Renal pelvis (tissue), 4 donors: ENCODE measurements around the gene HYAL3. TPM values are rescaled to one million over a fixed set of nuclear protein-coding genes. Genes with fewer than 3 reads are reported as not detected.

Experiments
- DNase-seq: peaks from one replicate; pipeline ENCODE4 v3.0.0-alpha.2; 2013
- polyA plus RNA-seq, 3 donors: library from polyadenylated mRNA; unstranded; fragments of 120-200 nt; gene quantifications; one replicate each; pipeline ENCODE4 v1.2.1, GENCODE V29; 2013; ENCODE audit not compliant: insufficient read length in 3 of 3

The HYAL3 gene
- polyA plus RNA-seq, 3 donors = 3.9 to 5.7 (median 4.0) TPM

- no peak for DNase-seq
These were observed 34.6 kb upstream of the HYAL3 start for GRCh38 chr3:50333744-50334328.

GRCh38 chr3:50331364-50331907, 32.2 kb upstream of the HYAL3 start:
- no peak for DNase-seq

- DNase-seq = no peak
These were observed 31.1 kb upstream of the HYAL3 start for GRCh38 chr3:50330330-50330729.

- peak; percentile 98 for DNase-seq
These were observed 28.9 kb upstream of the HYAL3 start, which contains the start of gene TUSC2 for GRCh38 chr3:50327943-50328691. TSS of gene TUSC2 (minus strand) at chr3:50328223. CDS start at chr3:50328099, 124 bp downstream.

GRCh38 chr3:50327129-50327528, 27.9 kb upstream of the HYAL3 start:
- no peak for DNase-seq

- no peak for DNase-seq
These were observed 27.0 kb upstream of the HYAL3 start for GRCh38 chr3:50326182-50326541.

GRCh38 chr3:50325497-50326181, 26.4 kb upstream of the HYAL3 start:
- no peak for DNase-seq

GRCh38 chr3:50325113-50325480, 25.9 kb upstream of the HYAL3 start:
- DNase-seq = no peak

- no peak for DNase-seq
These were observed 25.3 kb upstream of the HYAL3 start for GRCh38 chr3:50324351-50325112.

GRCh38 chr3:50323614-50324199, 24.5 kb upstream of the HYAL3 start:
- no peak for DNase-seq

- DNase-seq = no peak
These were observed 23.9 kb upstream of the HYAL3 start for GRCh38 chr3:50323092-50323600.

- DNase-seq = no peak
These were observed 23.3 kb upstream of the HYAL3 start, which contains the start of gene HYAL2 for GRCh38 chr3:50322386-50323091. TSS of gene HYAL2 (minus strand) at chr3:50322745. CDS start at chr3:50320489, 2,256 bp downstream.

GRCh38 chr3:50322115-50322385, 22.8 kb upstream of the HYAL3 start:
- DNase-seq = no peak

GRCh38 chr3:50321336-50322114, 22.3 kb upstream of the HYAL3 start:
- peak; percentile 91 for DNase-seq

GRCh38 chr3:50320853-50321335, 21.7 kb upstream of the HYAL3 start:
- DNase-seq = peak; percentile 88

GRCh38 chr3:50319894-50320625, 20.9 kb upstream of the HYAL3 start:
- no peak for DNase-seq

GRCh38 chr3:50319181-50319893, 20.1 kb upstream of the HYAL3 start:
- DNase-seq = no peak

GRCh38 chr3:50318615-50319014, 19.4 kb upstream of the HYAL3 start:
- no peak for DNase-seq

GRCh38 chr3:50318163-50318562, 19.0 kb upstream of the HYAL3 start:
- DNase-seq = no peak
